NCI-H2227 (cell line): Measurements from ENCODE around the gene CELF3.
A peak's percentile ranks its signal among the peaks of the same experiment; 100 is the strongest.
"Not testable (repeated sequence)": the region's sequence is repeated elsewhere in the genome, so short reads cannot be mapped to it uniquely, and the experiment has no call there.

Source experiments
- DNase-seq: peaks from one replicate; lab custom pipeline; 2025; ENCODE audit not compliant: unreplicated experiment; lab: John Stamatoyannopoulos, UW

The CELF3 gene

GRCh38 chr1:151716771-151717631, at the start of gene CELF3:
CELF3 (minus strand) TSS chr1:151716803; CDS start chr1:151716020, 783 bp downstream.
- peak; percentile 97 for DNase-seq

- DNase-seq, result no peak
These were observed 47.4 kb upstream of the CELF3 start for GRCh38 chr1:151763990-151764389.

GRCh38 chr1:151762941-151763921, 46.6 kb upstream of the CELF3 start, which contains the start of gene MRPL9:
MRPL9 (minus strand) TSS chr1:151763496; CDS start chr1:151763479, 17 bp downstream.
- peak; percentile 89 for DNase-seq

- DNase-seq, result no peak
These were observed 44.2 kb upstream of the CELF3 start for GRCh38 chr1:151760597-151761385.

GRCh38 chr1:151759241-151759640, 42.6 kb upstream of the CELF3 start:
- no peak for DNase-seq

GRCh38 chr1:151756291-151756690, 39.7 kb upstream of the CELF3 start:
- no peak for DNase-seq

- DNase-seq, result no peak
These were observed 24.9 kb upstream of the CELF3 start for GRCh38 chr1:151741516-151741915.

GRCh38 chr1:151739590-151740355, 23.2 kb upstream of the CELF3 start:
- no peak for DNase-seq

GRCh38 chr1:151737479-151737878, 20.9 kb upstream of the CELF3 start:
- no peak for DNase-seq

- no peak for DNase-seq
These were observed 20.4 kb upstream of the CELF3 start for GRCh38 chr1:151737026-151737425.

- not testable (repeated sequence) for DNase-seq
These were observed 17.4 kb upstream of the CELF3 start for GRCh38 chr1:151733995-151734394.

- no peak for DNase-seq
These were observed 16.5 kb upstream of the CELF3 start for GRCh38 chr1:151733126-151733525.

GRCh38 chr1:151729966-151730291, 13.3 kb upstream of the CELF3 start:
- no peak for DNase-seq

- no peak for DNase-seq
These were observed 12.8 kb upstream of the CELF3 start for GRCh38 chr1:151729157-151729965.

GRCh38 chr1:151728151-151729054, 11.8 kb upstream of the CELF3 start:
- peak; percentile 75 for DNase-seq

- DNase-seq, result no peak
These were observed 7.2 kb upstream of the CELF3 start for GRCh38 chr1:151723726-151724370.

GRCh38 chr1:151721788-151722510, 5.3 kb upstream of the CELF3 start:
- DNase-seq, result no peak
